Liver (tissue), 9 donors: ENCODE data around the gene GTF2H1. TPM values are rescaled to one million over a fixed set of nuclear protein-coding genes. Genes with fewer than 3 reads are reported as not detected.

Experiments
- DNase-seq: peaks from one replicate; pipeline ENCODE4 v3.0.0-alpha.2; 2017; ENCODE audit warnings: low spot score
- H3K27ac ChIP-seq, 2 donors: one replicate each; pipeline ENCODE4 v1.7.0; 2013; ENCODE audit warnings: inconsistent platforms in 2 of 2, low read length in 2 of 2, control low read depth in 1 of 2, low read depth in 1 of 2, mild to moderate bottlenecking in 1 of 2
- H3K27me3 ChIP-seq, 4 donors: one replicate each; pipeline versions ENCODE4 v1.6.1 to v1.7.0; 2013; ENCODE audit warnings: low read length in 3 of 4, inconsistent platforms in 1 of 4, mild to moderate bottlenecking in 1 of 4, moderate library complexity in 1 of 4; ENCODE audit not compliant: control insufficient read depth in 4 of 4, insufficient read depth in 4 of 4
- H3K36me3 ChIP-seq, 4 donors: one replicate each; pipeline versions ENCODE4 v1.6.1 to v1.7.0; 2013; ENCODE audit warnings: low read length in 3 of 4, mild to moderate bottlenecking in 3 of 4, low read depth in 1 of 4, moderate library complexity in 1 of 4; ENCODE audit not compliant: control insufficient read depth in 4 of 4, insufficient read depth in 3 of 4
- H3K4me1 ChIP-seq, 4 donors: one replicate each; pipeline versions ENCODE4 v1.6.1 to v1.7.0; 2013; ENCODE audit warnings: low read length in 3 of 4, mild to moderate bottlenecking in 3 of 4, moderate library complexity in 1 of 4; ENCODE audit not compliant: control insufficient read depth in 4 of 4, insufficient read depth in 4 of 4
- H3K4me3 ChIP-seq, 3 donors: one replicate each; pipeline versions ENCODE4 v1.6.1 to v1.7.0; 2013; ENCODE audit warnings: low read length in 3 of 3, control low read depth in 1 of 3, low read depth in 1 of 3, mild to moderate bottlenecking in 1 of 3
- H3K9ac ChIP-seq, 2 donors: one replicate each; pipeline ENCODE4 v1.7.0; 2013; ENCODE audit warnings: low read length in 2 of 2, mild to moderate bottlenecking in 2 of 2, moderate library complexity in 2 of 2, control low read depth in 1 of 2, low read depth in 1 of 2
- H3K9me3 ChIP-seq, 4 donors: one replicate each; pipeline versions ENCODE4 v1.6.1 to v1.7.0; 2013; ENCODE audit warnings: low read length in 3 of 4; ENCODE audit not compliant: control insufficient read depth in 4 of 4
- EGR1 ChIP-seq, 2 donors: IDR thresholded peaks; 2 replicates each; pipeline ENCODE4 v1.6.1; 2016 to 2018; ENCODE audit warnings: antibody characterized with exemption in 2 of 2, low read depth in 2 of 2
- FOXA1 ChIP-seq: IDR thresholded peaks from 2 replicates; pipeline ENCODE4 v1.6.1; 2016; ENCODE audit warnings: antibody characterized with exemption
- FOXA2 ChIP-seq: IDR thresholded peaks from 2 replicates; pipeline ENCODE4 v1.6.1; 2016; ENCODE audit warnings: antibody characterized with exemption
- GABPA ChIP-seq, 2 donors: IDR thresholded peaks in 1 of 2; conservative IDR thresholded peaks in 1 of 2; 2 replicates each; pipeline ENCODE4 v1.6.1; 2016; ENCODE audit warnings: antibody characterized with exemption in 2 of 2, mild to moderate bottlenecking in 1 of 2, moderate library complexity in 1 of 2
- HNF4A ChIP-seq, 2 donors: conservative IDR thresholded peaks; 2 replicates each; pipeline ENCODE4 v1.6.1; 2016; ENCODE audit warnings: antibody characterized with exemption in 2 of 2, mild to moderate bottlenecking in 2 of 2
- JUND ChIP-seq, 2 donors: IDR thresholded peaks; 2 replicates each; pipeline ENCODE4 v1.6.1; 2016; ENCODE audit warnings: antibody characterized with exemption in 2 of 2
- NR2F2 ChIP-seq: IDR thresholded peaks from 2 replicates; pipeline ENCODE4 v1.6.1; 2016; ENCODE audit warnings: antibody characterized with exemption
- RXRA ChIP-seq, 2 donors: IDR thresholded peaks; 2 replicates each; pipeline ENCODE4 v1.6.1; 2017 to 2018; ENCODE audit warnings: antibody characterized with exemption in 2 of 2, mild to moderate bottlenecking in 1 of 2
- TAF1 ChIP-seq: conservative IDR thresholded peaks from 2 replicates; pipeline ENCODE4 v1.6.1; 2016; ENCODE audit warnings: antibody characterized with exemption, mild to moderate bottlenecking
- YY1 ChIP-seq: IDR thresholded peaks from 2 replicates; pipeline ENCODE4 v1.6.1; 2016; ENCODE audit warnings: antibody characterized with exemption, mild to moderate bottlenecking
- WGBS: extraction: QIAGEN DNeasy Blood & Tissue Kit; methylation state at CpG from one replicate; pipeline ENCODE4 v1.1.7; 2013; 5-methylcytosine and 5-hydroxymethylcytosine counted together
- polyA plus RNA-seq, 2 donors: library from polyadenylated mRNA; stranded (reverse) in 1 of 2; unstranded in 1 of 2; fragments of 200-250 nt in 1 of 2; fragments of >200 nt in 1 of 2; fragmentation: Nextera tagmentation in 1 of 2; extraction: Ambion mirVana in 1 of 2; gene quantifications; one replicate each; pipeline versions ENCODE4 v1.2.1 to v1.2.3, GENCODE V29; 2013 to 2015
- total RNA-seq, 2 donors: library from RNA; depleted of rRNA; stranded (reverse); fragments of >200 nt; gene quantifications; one replicate each; pipeline ENCODE4 v1.2.3, GENCODE V29; 2014
- TF ChIP-seq, protein P1 (sequence below): IDR thresholded peaks from 2 replicates; pipeline ENCODE4 v1.6.1; 2016; ENCODE audit warnings: antibody characterized with exemption
- TF ChIP-seq, protein P2 (sequence below): fragments of 150-350 bp; IDR thresholded peaks from 2 replicates; pipeline ENCODE4 v1.5.1; 2017; ENCODE audit warnings: improper control_type of control experiment, low read depth, low read length; ENCODE audit not compliant: missing input control
- TF ChIP-seq, protein P3 (sequence below): IDR thresholded peaks from 2 replicates; pipeline ENCODE4 v1.6.1; 2016; ENCODE audit warnings: antibody characterized with exemption
- donor health status: healthy.
- donor health status: healthy.
- donor health status: healthy.
- donor health status: healthy.
- donor health status: healthy.

GTF2H1 gene
- total and polyA plus RNA-seq, 4 donors, result 11.9 to 37.7 (median 18.7) TPM

DNA sequence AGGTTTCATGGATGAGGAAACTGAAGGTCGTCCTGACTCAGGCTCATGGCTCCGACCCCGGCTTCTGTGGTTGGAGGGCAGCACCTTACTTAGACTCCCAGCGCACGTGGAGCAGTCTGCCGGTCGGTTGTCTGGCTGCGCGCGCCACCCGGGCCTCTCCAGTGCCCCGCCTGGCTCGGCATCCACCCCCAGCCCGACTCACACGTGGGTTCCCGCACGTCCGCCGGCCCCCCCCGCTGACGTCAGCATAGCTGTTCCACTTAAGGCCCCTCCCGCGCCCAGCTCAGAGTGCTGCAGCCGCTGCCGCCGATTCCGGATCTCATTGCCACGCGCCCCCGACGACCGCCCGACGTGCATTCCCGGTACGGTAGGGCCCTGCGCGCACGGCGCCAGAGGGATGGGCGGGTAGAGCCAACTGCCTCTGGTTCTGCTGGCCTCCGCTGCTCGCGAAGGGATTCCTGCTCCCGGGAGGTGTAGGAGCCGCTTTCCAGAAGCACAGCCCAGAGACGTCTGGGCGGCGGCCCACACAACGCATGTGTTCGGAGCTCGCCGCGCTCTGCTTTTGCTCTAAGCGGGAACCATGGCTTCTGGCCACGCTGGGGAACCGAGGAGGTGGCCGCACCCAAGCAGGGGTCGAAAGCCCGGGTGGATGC lies 72.0 kb downstream of the GTF2H1 start, which contains the start of gene LDHA (continued):
- TF ChIP-seq, protein P1, sequence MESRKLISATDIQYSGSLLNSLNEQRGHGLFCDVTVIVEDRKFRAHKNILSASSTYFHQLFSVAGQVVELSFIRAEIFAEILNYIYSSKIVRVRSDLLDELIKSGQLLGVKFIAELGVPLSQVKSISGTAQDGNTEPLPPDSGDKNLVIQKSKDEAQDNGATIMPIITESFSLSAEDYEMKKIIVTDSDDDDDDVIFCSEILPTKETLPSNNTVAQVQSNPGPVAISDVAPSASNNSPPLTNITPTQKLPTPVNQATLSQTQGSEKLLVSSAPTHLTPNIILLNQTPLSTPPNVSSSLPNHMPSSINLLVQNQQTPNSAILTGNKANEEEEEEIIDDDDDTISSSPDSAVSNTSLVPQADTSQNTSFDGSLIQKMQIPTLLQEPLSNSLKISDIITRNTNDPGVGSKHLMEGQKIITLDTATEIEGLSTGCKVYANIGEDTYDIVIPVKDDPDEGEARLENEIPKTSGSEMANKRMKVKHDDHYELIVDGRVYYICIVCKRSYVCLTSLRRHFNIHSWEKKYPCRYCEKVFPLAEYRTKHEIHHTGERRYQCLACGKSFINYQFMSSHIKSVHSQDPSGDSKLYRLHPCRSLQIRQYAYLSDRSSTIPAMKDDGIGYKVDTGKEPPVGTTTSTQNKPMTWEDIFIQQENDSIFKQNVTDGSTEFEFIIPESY, result no peak
- TF ChIP-seq, protein P2, sequence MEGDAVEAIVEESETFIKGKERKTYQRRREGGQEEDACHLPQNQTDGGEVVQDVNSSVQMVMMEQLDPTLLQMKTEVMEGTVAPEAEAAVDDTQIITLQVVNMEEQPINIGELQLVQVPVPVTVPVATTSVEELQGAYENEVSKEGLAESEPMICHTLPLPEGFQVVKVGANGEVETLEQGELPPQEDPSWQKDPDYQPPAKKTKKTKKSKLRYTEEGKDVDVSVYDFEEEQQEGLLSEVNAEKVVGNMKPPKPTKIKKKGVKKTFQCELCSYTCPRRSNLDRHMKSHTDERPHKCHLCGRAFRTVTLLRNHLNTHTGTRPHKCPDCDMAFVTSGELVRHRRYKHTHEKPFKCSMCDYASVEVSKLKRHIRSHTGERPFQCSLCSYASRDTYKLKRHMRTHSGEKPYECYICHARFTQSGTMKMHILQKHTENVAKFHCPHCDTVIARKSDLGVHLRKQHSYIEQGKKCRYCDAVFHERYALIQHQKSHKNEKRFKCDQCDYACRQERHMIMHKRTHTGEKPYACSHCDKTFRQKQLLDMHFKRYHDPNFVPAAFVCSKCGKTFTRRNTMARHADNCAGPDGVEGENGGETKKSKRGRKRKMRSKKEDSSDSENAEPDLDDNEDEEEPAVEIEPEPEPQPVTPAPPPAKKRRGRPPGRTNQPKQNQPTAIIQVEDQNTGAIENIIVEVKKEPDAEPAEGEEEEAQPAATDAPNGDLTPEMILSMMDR, result no peak
- TF ChIP-seq GABPA (IDR thresholded peaks at IDR 0.05 in 1 of 2, conservative IDR thresholded peaks at IDR 0.05 in 1 of 2), result peak in 1 of 2 donors; percentile 57

DNA sequence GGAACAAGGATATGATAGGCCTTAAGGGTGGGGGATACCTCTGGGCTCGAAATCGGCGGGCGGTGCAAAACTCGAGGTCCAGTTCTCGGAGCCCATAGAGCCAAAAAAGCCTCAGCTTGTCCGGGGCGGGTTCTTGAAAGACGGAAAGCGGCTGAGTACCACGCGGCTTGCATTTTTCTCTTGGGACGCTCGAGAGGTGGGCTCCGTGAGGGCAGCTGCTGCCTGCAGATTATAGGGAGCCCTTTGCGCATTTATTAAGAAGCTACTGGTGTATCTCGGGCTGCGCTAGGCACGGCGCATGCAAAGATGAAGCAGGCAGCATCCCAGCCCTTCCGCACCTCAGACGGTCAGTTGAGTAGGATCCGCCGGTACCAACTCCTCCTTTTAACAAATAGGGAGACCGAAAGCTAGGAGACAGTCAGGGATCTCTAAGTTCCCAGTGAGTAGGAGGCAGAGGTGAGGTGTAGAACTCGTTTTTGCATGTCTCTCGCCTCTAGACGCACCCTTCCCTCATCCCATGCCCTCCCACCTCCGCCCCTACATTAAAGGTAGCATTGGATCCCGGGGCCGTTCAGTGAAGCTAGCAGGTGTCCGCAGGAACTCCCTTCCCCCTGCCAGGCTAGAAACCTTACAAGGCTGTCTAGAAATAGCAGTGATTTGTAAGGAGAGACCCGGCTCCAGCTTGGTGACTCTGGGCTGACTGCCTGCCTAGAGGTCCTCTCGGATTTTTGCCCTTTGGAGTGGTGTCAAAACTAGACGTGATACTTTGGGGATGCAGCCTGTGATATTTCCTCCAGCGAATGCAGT lies 72.8 kb downstream of the GTF2H1 start:
- no peaks in the 10 kb centered on the region for H3K27me3 ChIP-seq
- peak overlapping the region; percentile 66 to 95 (median 86) for H3K4me3 ChIP-seq
- H3K4me1 ChIP-seq, result peaks cover 0 to 13% (median 5%) of the 10 kb centered on the region in 4 donors
- H3K9me3 ChIP-seq, result no peaks in the 10 kb centered on the region
- peak overlapping the region; percentile 100 for H3K27ac ChIP-seq
- H3K9ac ChIP-seq, result peak overlapping the region; percentile 91 to 97
- H3K36me3 ChIP-seq, result peaks cover 7 to 34% (median 31%) of the 10 kb centered on the region in 4 donors
- TF ChIP-seq EGR1 (IDR thresholded peaks at IDR 0.05; ENCODE audit: low read depth in 2 of 2) (no peak), FOXA2 (no peak), NR2F2 (no peak), YY1 (no peak)
- TF ChIP-seq, protein P3, sequence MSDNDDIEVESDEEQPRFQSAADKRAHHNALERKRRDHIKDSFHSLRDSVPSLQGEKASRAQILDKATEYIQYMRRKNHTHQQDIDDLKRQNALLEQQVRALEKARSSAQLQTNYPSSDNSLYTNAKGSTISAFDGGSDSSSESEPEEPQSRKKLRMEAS, result no peak
- WGBS, result under 1% methylated on average over 36 of the region's 36 CpGs
- peak; percentile 39 for DNase-seq

DNA sequence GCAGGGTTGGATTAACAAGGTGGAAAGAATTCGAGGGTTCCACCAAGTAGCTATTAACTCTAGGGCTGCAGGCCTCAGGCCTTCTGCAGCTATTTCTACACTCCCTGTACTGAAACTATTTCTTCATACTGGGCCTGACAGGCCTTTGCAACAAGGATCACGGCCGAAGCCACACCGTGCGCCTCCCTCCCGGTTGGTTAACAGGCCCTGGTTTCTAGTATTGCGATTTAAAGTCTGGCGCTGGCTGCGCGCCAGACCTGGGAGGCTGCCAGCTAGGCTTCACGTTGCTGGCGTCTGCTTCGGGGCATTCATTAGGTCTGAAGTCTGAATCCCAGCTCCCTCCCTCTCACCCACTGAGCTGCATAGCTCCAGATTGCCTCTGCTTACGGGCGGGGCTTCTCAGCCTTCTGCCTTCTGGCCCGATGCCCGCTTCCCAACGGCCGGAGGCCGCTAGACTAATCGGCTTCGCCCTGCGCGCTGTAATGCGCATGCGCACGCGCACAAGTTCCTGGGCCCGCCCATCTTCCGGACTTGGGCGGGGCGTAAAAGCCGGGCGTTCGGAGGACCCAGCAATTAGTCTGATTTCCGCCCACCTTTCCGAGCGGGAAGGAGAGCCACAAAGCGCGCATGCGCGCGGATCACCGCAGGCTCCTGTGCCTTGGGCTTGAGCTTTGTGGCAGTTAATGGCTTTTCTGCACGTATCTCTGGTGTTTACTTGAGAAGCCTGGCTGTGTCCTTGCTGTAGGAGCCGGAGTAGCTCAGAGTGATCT lies 73.6 kb downstream of the GTF2H1 start:
- Histone ChIP-seq H3K27ac (peak overlapping the region; percentile 100), H3K4me1 (peaks cover 0 to 13% (median 5%) of the 10 kb centered on the region in 4 donors), H3K9me3 (no peaks in the 10 kb centered on the region), H3K36me3 (peaks cover 8 to 41% (median 38%) of the 10 kb centered on the region in 4 donors), H3K9ac (peak overlapping the region; percentile 91 to 97), H3K27me3 (no peaks in the 10 kb centered on the region), H3K4me3 (peak overlapping the region; percentile 66 to 95 (median 86))
- DNase-seq, result peak; percentile 98
- WGBS, result under 1% methylated on average over 46 of the region's 46 CpGs
- TF ChIP-seq NR2F2 (peak; percentile 59), RXRA (IDR thresholded peaks at IDR 0.05) (peak; percentile 83 to 88), GABPA (IDR thresholded peaks at IDR 0.05 in 1 of 2, conservative IDR thresholded peaks at IDR 0.05 in 1 of 2) (peak; percentile 32 to 85), JUND (IDR thresholded peaks at IDR 0.05) (peak; percentile 81 to 93), EGR1 (IDR thresholded peaks at IDR 0.05; ENCODE audit: low read depth in 2 of 2) (peak; percentile 57 to 80), FOXA2 (peak; percentile 33), TAF1 (peak; percentile 88), FOXA1 (no peak), YY1 (peak; percentile 89), HNF4A (conservative IDR thresholded peaks at IDR 0.05) (peak; percentile 95 to 96)
- TF ChIP-seq, protein P3, result peak; percentile 89
- TF ChIP-seq, protein P1, result peak; percentile 92
- TF ChIP-seq, protein P2, result no peak
